HCT116 (cell line): ENCODE data around the gene PARVA. TPM values are rescaled to one million over a fixed set of nuclear protein-coding genes. Genes with fewer than 3 reads are reported as not detected.

Source experiments
- ATAC-seq: fragments of 200-7000 bp; cut with Tn5 transposase; 2 replicates; pipeline ENCODE4 v1.9.1; 2020; ENCODE audit warnings: mild to moderate bottlenecking, moderate library complexity
- BruUV-seq: library from RNA; stranded (reverse); fragments of 400-500 nt; replicated peaks from 2 replicates; lab custom pipeline; 2021; lab: Mats Ljungman, UMichigan
- CTCF ChIA-PET: fragments of 300-600 bp; sonication (Branson Sonifier 250); formaldehyde crosslinking; loops from one replicate; lab custom pipeline; 2021; ENCODE audit warnings: antibody characterized with exemption; lab: Charles Lee
- POLR2A ChIA-PET: fragments of 300-600, 350-600 bp; sonication (Branson Sonifier 250); formaldehyde crosslinking; loops from one replicate; lab custom pipeline; 2021; ENCODE audit warnings: antibody characterized with exemption; lab: Charles Lee
- RAD21 ChIA-PET, 2 experiments: fragments of 300-600 bp; sonication (Branson Sonifier 250); formaldehyde crosslinking; loops; one replicate each; lab custom pipeline; 2023; ENCODE audit warnings: low total read pairs in 2 of 2; ENCODE audit not compliant: uncharacterized antibody in 2 of 2, unreplicated experiment in 2 of 2, low non-redundant PET in 1 of 2; lab: Charles Lee
- DNase-seq: peaks from one replicate; pipeline ENCODE4 v3.0.0-alpha.2; 2010; ENCODE audit warnings: low read depth, low spot score
- H2AFZ ChIP-seq: fragments of 200-600 bp; shearing (Covaris generic), sonication (generic); 2 replicates; pipeline ENCODE4 v1.6.1; 2017; ENCODE audit warnings: low read depth, mixed run types, mixed read lengths, antibody characterized with exemption, low read length; ENCODE audit not compliant: poor library complexity, severe bottlenecking
- H3K27ac ChIP-seq: 2 replicates; pipeline ENCODE4 v1.5.1; 2012; ENCODE audit warnings: low read depth, low read length
- H3K27me3 ChIP-seq: fragments of 200-600 bp; sonication (generic); 2 replicates; pipeline ENCODE4 v1.6.1; 2016; ENCODE audit warnings: mixed run types, low read length, mixed read lengths; ENCODE audit not compliant: insufficient read depth
- H3K36me3 ChIP-seq, 2 experiments: fragments of 200-500 bp in 1 of 2; fragments of 200-600 bp in 1 of 2; sonication (Bioruptor generic) in 1 of 2; sonication (generic) in 1 of 2; 2 replicates each; pipeline versions ENCODE4 v1.5.1 to v1.6.1; 2014 to 2016; ENCODE audit warnings: low read length in 2 of 2, inconsistent platforms in 1 of 2, mixed read lengths in 1 of 2, mixed run types in 1 of 2; ENCODE audit not compliant: insufficient read depth in 2 of 2, control insufficient read depth in 1 of 2
- H3K4me1 ChIP-seq, 2 experiments: fragments of 200-600 bp in 1 of 2; sonication (generic) in 1 of 2; 2 replicates each; pipeline versions ENCODE4 v1.5.1 to v1.6.1; 2012 to 2017; ENCODE audit warnings: low read length in 2 of 2, inconsistent platforms in 1 of 2, mild to moderate bottlenecking in 1 of 2, mixed read lengths in 1 of 2, mixed run types in 1 of 2, moderate library complexity in 1 of 2; ENCODE audit not compliant: insufficient read depth in 2 of 2, control insufficient read depth in 1 of 2
- H3K4me2 ChIP-seq: fragments of 200-600 bp; sonication (generic); 2 replicates; pipeline ENCODE4 v1.6.1; 2017; ENCODE audit warnings: mixed run types, low read length, mixed read lengths
- H3K4me3 ChIP-seq, 2 experiments: fragments of 200-600 bp in 1 of 2; sonication (generic) in 1 of 2; replicated peaks in 1 of 2; 2 replicates each; pipeline ENCODE4 v1.5.1; 2011 to 2016; ENCODE audit warnings: low read length in 2 of 2, control low read depth in 1 of 2, low read depth in 1 of 2, mild to moderate bottlenecking in 1 of 2, mixed read lengths in 1 of 2, mixed run types in 1 of 2
- H3K79me2 ChIP-seq: fragments of 200-600 bp; sonication (generic); 2 replicates; pipeline ENCODE4 v1.6.1; 2017; ENCODE audit warnings: mild to moderate bottlenecking, mixed run types, low read length, moderate library complexity, mixed read lengths; ENCODE audit not compliant: insufficient read depth
- H3K9ac ChIP-seq: fragments of 200-600 bp; sonication (generic); 2 replicates; pipeline ENCODE4 v1.6.1; 2016; ENCODE audit warnings: low read length, mixed read lengths
- H3K9me2 ChIP-seq: fragments of 200-600 bp; sonication (generic), shearing (Covaris generic); 2 replicates; pipeline ENCODE4 v1.6.1; 2017; ENCODE audit warnings: mixed run types, mild to moderate bottlenecking, moderate library complexity; ENCODE audit not compliant: insufficient read depth
- H3K9me3 ChIP-seq, 2 experiments: fragments of 200-500 bp in 1 of 2; fragments of 200-600 bp in 1 of 2; sonication (Bioruptor generic) in 1 of 2; sonication (generic) in 1 of 2; 2 replicates each; pipeline ENCODE4 v1.6.1; 2014 to 2017; ENCODE audit warnings: low read length in 2 of 2, mixed read lengths in 2 of 2, inconsistent platforms in 1 of 2, low read depth in 1 of 2, mild to moderate bottlenecking in 1 of 2, mixed run types in 1 of 2, moderate library complexity in 1 of 2; ENCODE audit not compliant: control insufficient read depth in 1 of 2, insufficient read depth in 1 of 2
- H4K20me1 ChIP-seq: fragments of 200-600 bp; sonication (generic), shearing (Covaris generic); 2 replicates; pipeline ENCODE4 v1.6.1; 2017; ENCODE audit warnings: mixed run types, mild to moderate bottlenecking, moderate library complexity; ENCODE audit not compliant: insufficient read depth
- CBX3 ChIP-seq: IDR thresholded peaks from 2 replicates; pipeline ENCODE4 v1.6.1; 2012; ENCODE audit warnings: low read depth
- CEBPB ChIP-seq: IDR thresholded peaks from 2 replicates; pipeline ENCODE4 v1.6.1; 2012; ENCODE audit warnings: low read depth
- EGR1 ChIP-seq: IDR thresholded peaks from 2 replicates; pipeline ENCODE4 v1.6.1; 2012; ENCODE audit warnings: low read depth
- JUND ChIP-seq: IDR thresholded peaks from 2 replicates; pipeline ENCODE4 v1.6.1; 2012
- POLR2A ChIP-seq: IDR thresholded peaks from 2 replicates; pipeline ENCODE4 v1.7.0; 2011; ENCODE audit warnings: borderline replicate concordance; ENCODE audit not compliant: insufficient read depth, insufficient read length; ENCODE audit errors: extremely low read depth
- POLR2AphosphoS5 ChIP-seq: IDR thresholded peaks from 2 replicates; pipeline ENCODE4 v1.6.1; 2011; ENCODE audit warnings: mild to moderate bottlenecking, low read depth, low read length, moderate library complexity
- RAD21 ChIP-seq: IDR thresholded peaks from 2 replicates; pipeline ENCODE4 v1.6.1; 2012; ENCODE audit warnings: low read depth, mild to moderate bottlenecking
- SIN3A ChIP-seq: IDR thresholded peaks from 2 replicates; pipeline ENCODE4 v1.6.1; 2012; ENCODE audit warnings: low read depth
- SRF ChIP-seq: IDR thresholded peaks from 2 replicates; pipeline ENCODE4 v1.6.1; 2012; ENCODE audit warnings: low read depth
- ZFX ChIP-seq: fragments of 450-650 bp; IDR thresholded peaks from 2 replicates; pipeline ENCODE4 v1.6.1; 2017
- intact Hi-C: fragments of 100-400 bp; cut with micrococcal nuclease; formaldehyde crosslinking; loops from 2 replicates; pipeline ENCODE4 v1.10.0; 2022
- total RNA-seq: library from RNA; stranded (reverse); gene quantifications from one replicate; pipeline ENCODE4 v1.2.1, GENCODE V29; 2021; ENCODE audit not compliant: unreplicated experiment
- TF ChIP-seq, protein P1 (sequence below): IDR thresholded peaks from 2 replicates; pipeline ENCODE4 v1.6.1; 2012; ENCODE audit warnings: low read depth
- TF ChIP-seq, protein P2 (sequence below): IDR thresholded peaks from 2 replicates; pipeline ENCODE4 v1.6.1; 2011; ENCODE audit warnings: mild to moderate bottlenecking, low read length, moderate library complexity; ENCODE audit not compliant: insufficient replicate concordance; ENCODE audit errors: extremely low read depth

Gene PARVA
- total RNA-seq, 1 experiment from 2014 or later: 18.4 TPM

DNA sequence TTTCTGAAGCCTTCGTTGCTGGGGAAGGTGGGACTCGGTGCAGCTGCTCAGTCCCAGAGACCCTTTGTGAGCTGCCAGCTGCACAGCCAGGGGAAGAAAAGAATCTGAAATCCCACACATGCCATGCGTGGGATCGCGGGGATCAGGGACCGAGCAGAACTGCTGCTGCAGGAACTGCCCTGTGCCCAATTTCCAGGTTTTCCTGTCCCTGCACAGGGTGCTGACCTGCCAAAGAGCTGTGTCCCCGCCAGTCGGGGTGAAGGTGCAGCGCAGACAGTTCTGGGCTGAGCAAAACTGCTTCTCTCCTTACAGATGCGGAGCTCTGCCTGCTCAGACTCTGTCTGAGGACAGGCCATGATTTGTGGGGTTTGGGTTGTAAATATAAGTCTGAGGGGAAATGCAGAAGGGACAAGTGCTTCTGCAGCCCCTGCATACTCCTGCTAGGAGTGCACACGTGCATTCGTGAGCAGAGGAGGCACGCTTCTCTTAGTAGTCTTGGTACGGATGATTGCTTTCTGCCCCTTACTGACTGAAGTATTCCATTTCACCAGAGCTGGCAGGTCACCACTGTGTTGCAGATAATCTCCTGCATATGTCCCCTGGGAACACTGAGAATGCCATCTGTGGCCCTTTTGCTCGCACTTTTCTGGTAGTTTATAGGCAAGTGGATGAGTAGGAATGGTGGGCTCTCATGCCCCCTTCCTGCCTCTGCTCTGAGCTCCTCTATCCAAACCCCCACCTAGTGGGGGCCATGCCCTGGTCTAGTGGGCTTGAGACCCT, 141.4 kb downstream of the PARVA start:
- no peak overlapping the region for H3K27ac ChIP-seq
- ChIA-PET RAD21 (no interaction called here), POLR2A (no interaction called here), CTCF (no interaction called here)
- TF ChIP-seq SIN3A (no peak), ZFX (no peak), POLR2AphosphoS5 (no peak), CBX3 (no peak), JUND (no peak), CEBPB (no peak), EGR1 (no peak), RAD21 (no peak), POLR2A (no peak), SRF (no peak)
- TF ChIP-seq, protein P1, sequence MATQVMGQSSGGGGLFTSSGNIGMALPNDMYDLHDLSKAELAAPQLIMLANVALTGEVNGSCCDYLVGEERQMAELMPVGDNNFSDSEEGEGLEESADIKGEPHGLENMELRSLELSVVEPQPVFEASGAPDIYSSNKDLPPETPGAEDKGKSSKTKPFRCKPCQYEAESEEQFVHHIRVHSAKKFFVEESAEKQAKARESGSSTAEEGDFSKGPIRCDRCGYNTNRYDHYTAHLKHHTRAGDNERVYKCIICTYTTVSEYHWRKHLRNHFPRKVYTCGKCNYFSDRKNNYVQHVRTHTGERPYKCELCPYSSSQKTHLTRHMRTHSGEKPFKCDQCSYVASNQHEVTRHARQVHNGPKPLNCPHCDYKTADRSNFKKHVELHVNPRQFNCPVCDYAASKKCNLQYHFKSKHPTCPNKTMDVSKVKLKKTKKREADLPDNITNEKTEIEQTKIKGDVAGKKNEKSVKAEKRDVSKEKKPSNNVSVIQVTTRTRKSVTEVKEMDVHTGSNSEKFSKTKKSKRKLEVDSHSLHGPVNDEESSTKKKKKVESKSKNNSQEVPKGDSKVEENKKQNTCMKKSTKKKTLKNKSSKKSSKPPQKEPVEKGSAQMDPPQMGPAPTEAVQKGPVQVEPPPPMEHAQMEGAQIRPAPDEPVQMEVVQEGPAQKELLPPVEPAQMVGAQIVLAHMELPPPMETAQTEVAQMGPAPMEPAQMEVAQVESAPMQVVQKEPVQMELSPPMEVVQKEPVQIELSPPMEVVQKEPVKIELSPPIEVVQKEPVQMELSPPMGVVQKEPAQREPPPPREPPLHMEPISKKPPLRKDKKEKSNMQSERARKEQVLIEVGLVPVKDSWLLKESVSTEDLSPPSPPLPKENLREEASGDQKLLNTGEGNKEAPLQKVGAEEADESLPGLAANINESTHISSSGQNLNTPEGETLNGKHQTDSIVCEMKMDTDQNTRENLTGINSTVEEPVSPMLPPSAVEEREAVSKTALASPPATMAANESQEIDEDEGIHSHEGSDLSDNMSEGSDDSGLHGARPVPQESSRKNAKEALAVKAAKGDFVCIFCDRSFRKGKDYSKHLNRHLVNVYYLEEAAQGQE: no peak
- TF ChIP-seq, protein P2, sequence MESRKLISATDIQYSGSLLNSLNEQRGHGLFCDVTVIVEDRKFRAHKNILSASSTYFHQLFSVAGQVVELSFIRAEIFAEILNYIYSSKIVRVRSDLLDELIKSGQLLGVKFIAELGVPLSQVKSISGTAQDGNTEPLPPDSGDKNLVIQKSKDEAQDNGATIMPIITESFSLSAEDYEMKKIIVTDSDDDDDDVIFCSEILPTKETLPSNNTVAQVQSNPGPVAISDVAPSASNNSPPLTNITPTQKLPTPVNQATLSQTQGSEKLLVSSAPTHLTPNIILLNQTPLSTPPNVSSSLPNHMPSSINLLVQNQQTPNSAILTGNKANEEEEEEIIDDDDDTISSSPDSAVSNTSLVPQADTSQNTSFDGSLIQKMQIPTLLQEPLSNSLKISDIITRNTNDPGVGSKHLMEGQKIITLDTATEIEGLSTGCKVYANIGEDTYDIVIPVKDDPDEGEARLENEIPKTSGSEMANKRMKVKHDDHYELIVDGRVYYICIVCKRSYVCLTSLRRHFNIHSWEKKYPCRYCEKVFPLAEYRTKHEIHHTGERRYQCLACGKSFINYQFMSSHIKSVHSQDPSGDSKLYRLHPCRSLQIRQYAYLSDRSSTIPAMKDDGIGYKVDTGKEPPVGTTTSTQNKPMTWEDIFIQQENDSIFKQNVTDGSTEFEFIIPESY: no peak
- H2AFZ ChIP-seq: no peak overlapping the region
- DNase-seq (no peak), ATAC-seq (no peak)
- H3K79me2 ChIP-seq: no peaks in the 10 kb centered on the region
- H4K20me1 ChIP-seq: no peaks in the 10 kb centered on the region
- no peak overlapping the region for H3K9ac ChIP-seq
- intact Hi-C loops: no loop called here
- H3K4me3 ChIP-seq: no peak overlapping the region
- no peaks in the 10 kb centered on the region for H3K27me3 ChIP-seq
- H3K9me2 ChIP-seq: no peaks in the 10 kb centered on the region
- no peak overlapping the region for H3K4me2 ChIP-seq
- no peaks in the 10 kb centered on the region for H3K36me3 ChIP-seq
- H3K9me3 ChIP-seq: no peaks in the 10 kb centered on the region
- BruUV-seq: no TSS peak
- H3K4me1 ChIP-seq: no peaks in the 10 kb centered on the region
